Kasumi-1 (cell line): Measurements from ENCODE around the gene AIF1.

Experiments
- DNase-seq, 2 experiments: peaks; one replicate each; lab custom pipeline; 2025; lab: John Stamatoyannopoulos, UW

AIF1 gene

DNA sequence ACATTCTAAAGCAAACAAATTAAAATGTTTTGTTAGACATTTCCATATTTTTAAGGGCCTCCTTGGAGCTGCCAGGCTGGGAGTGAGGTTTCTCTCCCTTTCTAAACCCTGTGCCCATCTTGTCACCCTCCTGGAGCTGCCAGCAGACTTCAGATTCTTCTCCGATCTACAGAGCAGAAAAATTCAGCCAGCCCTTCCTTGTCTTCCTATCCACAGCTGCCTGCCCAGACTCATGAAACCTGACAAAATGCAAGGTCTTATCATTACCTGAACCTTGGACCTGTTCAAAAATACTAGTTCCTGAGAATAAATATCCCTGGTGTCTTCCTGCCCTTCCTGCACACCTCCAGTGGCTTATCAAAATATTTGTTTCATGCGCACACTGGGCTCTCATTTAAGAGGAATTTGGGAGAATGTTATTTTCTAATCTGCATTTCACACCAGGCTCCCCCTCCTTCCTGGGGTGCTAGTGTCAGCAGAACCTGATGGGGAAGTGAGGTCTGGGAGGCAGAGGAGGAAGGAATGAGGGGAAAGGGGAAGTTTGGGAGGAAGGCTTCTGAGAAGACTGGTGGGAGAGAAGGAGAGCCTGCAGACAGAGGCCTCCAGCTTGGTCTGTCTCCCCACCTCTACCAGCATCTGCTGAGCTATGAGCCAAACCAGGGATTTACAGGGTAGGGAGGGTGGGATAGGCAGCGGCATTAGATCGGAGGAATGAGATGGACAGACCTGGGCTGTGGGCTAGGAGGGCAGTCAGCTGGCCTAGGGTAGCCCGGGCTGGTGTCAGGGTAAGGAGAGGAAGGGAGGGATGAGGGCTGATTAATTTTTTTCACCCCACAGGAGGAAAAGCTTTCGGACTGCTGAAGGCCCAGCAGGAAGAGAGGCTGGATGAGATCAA, at the start of gene AIF1:
TSS of gene AIF1 (plus strand) at position 551 of the 895 bp plus-strand sequence. CDS start at position 647, 96 bp downstream.
- DNase-seq: peak; percentile 73 to 82

DNA sequence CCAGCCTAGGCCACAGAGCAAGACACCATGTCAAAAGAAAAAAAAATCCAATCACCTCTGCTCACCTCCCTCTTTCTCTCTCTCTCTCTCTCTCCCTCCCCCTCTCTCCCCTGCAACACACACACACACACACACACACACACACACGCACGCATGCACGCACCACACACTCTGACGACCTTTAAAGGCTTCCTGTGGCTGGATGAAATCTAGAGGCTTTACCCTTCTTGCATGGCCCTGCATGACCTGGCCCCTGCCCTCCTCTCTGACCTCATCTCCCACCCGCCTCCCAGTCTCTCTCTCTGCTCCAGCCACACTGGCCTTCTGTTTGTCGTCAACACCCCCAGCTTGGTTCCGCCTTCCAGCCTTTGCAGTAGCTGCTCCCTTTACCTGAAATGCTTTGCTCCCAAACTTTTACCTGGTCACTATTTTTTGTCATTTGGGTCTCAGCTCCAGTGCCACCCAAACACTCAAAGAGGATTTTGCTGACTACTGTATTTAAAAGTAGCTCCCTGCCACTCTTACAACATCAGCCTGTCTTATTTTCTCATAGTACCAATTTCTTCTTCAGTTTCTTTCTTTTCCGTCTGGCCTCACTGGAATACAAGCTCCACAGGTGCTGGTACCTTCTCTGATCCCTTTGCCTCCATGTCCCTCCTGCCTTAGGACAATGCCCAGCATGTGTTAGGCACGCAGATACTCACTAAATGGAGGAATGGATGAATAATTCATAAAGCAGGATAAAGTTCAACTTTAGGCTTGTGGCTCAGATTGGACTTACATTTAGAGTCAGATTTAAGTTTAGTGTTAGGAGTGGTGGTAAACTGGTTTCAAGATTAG, 47.3 kb upstream of the AIF1 start:
- no peak for DNase-seq

DNA sequence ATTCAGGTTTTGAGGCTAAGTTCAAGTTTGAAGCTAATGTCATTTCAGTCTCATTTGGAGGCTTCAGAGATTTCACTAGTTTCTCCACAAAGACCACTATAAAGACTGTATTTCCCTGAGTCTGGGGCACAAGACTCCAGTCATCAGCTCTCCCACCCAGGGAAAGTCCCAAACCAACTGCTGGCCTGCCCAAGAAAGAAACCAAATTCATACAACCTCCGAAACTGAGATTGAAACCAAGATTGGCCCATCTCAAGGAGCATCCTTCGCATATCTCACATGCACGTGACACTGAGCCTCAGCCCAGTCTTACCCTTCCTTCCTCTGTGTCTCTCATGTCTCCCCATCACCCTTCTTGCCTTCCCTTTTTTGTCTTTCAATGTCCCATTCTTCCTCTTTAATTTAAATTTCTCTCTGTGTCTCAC, 46.5 kb upstream of the AIF1 start:
- no peak for DNase-seq

DNA sequence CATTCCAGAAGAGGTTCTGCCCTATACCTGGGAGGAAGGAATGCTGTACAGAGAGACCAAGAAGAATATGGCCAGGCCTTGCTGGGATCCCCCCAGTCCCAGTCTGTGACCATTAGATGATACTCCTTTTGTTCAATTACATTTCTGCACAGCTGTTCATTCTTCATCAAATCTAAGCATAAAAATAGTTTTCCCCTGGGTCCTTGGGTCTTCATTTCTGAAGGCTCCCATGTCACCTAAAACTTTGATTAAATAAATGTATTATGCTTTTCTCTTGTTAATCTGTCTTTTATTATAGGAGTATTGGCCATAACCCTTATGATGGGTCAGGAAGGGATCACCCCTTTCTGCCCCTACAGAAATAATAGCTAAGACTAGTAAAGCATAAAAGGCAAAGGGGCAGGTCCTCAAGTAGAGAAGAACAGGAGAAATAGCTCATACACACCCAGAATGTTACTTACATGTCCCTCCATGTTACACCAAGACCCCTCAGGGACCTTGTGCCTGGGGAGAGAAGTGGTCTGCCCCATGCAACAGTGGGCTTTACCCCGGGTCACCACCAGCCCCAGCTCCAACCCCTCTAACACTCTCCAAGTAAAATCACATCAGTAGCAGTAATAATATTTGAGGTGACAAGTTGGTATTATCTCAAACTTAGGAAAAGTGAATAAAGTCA, 45.0 kb upstream of the AIF1 start:
- DNase-seq: no peak

DNA sequence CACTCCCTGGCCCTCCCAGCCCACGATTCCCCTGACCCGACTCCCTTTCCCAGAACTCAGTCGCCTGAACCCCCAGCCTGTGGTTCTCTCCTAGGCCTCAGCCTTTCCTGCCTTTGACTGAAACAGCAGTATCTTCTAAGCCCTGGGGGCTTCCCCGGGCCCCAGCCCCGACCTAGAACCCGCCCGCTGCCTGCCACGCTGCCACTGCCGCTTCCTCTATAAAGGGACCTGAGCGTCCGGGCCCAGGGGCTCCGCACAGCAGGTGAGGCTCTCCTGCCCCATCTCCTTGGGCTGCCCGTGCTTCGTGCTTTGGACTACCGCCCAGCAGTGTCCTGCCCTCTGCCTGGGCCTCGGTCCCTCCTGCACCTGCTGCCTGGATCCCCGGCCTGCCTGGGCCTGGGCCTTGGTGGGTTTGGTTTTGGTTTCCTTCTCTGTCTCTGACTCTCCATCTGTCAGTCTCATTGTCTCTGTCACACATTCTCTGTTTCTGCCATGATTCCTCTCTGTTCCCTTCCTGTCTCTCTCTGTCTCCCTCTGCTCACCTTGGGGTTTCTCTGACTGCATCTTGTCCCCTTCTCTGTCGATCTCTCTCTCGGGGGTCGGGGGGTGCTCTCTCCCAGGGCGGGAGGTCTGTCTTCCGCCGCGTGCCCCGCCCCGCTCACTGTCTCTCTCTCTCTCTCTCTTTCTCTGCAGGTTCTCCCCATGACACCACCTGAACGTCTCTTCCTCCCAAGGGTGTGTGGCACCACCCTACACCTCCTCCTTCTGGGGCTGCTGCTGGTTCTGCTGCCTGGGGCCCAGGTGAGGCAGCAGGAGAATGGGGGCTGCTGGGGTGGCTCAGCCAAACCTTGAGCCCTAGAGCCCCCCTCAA, 42.8 kb upstream of the AIF1 start, which contains the start of gene LTA:
TSS of gene LTA (plus strand) at position 249 of the 871 bp plus-strand sequence. CDS start at position 703, 454 bp downstream.
- DNase-seq: no peak

DNA sequence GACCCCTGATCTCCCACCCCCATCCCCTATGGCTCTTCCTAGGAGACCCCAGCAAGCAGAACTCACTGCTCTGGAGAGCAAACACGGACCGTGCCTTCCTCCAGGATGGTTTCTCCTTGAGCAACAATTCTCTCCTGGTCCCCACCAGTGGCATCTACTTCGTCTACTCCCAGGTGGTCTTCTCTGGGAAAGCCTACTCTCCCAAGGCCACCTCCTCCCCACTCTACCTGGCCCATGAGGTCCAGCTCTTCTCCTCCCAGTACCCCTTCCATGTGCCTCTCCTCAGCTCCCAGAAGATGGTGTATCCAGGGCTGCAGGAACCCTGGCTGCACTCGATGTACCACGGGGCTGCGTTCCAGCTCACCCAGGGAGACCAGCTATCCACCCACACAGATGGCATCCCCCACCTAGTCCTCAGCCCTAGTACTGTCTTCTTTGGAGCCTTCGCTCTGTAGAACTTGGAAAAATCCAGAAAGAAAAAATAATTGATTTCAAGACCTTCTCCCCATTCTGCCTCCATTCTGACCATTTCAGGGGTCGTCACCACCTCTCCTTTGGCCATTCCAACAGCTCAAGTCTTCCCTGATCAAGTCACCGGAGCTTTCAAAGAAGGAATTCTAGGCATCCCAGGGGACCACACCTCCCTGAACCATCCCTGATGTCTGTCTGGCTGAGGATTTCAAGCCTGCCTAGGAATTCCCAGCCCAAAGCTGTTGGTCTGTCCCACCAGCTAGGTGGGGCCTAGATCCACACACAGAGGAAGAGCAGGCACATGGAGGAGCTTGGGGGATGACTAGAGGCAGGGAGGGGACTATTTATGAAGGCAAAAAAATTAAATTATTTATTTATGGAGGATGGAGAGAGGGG, 41.6 kb upstream of the AIF1 start:
- DNase-seq: no peak

DNA sequence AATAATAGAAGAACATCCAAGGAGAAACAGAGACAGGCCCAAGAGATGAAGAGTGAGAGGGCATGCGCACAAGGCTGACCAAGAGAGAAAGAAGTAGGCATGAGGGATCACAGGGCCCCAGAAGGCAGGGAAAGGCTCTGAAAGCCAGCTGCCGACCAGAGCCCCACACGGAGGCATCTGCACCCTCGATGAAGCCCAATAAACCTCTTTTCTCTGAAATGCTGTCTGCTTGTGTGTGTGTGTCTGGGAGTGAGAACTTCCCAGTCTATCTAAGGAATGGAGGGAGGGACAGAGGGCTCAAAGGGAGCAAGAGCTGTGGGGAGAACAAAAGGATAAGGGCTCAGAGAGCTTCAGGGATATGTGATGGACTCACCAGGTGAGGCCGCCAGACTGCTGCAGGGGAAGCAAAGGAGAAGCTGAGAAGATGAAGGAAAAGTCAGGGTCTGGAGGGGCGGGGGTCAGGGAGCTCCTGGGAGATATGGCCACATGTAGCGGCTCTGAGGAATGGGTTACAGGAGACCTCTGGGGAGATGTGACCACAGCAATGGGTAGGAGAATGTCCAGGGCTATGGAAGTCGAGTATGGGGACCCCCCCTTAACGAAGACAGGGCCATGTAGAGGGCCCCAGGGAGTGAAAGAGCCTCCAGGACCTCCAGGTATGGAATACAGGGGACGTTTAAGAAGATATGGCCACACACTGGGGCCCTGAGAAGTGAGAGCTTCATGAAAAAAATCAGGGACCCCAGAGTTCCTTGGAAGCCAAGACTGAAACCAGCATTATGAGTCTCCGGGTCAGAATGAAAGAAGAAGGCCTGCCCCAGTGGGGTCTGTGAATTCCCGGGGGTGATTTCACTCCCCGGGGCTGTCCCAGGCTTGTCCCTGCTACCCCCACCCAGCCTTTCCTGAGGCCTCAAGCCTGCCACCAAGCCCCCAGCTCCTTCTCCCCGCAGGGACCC, 40.6 kb upstream of the AIF1 start:
- DNase-seq: no peak

DNA sequence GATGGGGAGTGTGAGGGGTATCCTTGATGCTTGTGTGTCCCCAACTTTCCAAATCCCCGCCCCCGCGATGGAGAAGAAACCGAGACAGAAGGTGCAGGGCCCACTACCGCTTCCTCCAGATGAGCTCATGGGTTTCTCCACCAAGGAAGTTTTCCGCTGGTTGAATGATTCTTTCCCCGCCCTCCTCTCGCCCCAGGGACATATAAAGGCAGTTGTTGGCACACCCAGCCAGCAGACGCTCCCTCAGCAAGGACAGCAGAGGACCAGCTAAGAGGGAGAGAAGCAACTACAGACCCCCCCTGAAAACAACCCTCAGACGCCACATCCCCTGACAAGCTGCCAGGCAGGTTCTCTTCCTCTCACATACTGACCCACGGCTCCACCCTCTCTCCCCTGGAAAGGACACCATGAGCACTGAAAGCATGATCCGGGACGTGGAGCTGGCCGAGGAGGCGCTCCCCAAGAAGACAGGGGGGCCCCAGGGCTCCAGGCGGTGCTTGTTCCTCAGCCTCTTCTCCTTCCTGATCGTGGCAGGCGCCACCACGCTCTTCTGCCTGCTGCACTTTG, 39.6 kb upstream of the AIF1 start, which contains the start of gene TNF:
TSS of gene TNF (plus strand) at position 231 of the 567 bp plus-strand sequence. CDS start at position 408, 177 bp downstream.
- DNase-seq: peak; percentile 59 to 63

DNA sequence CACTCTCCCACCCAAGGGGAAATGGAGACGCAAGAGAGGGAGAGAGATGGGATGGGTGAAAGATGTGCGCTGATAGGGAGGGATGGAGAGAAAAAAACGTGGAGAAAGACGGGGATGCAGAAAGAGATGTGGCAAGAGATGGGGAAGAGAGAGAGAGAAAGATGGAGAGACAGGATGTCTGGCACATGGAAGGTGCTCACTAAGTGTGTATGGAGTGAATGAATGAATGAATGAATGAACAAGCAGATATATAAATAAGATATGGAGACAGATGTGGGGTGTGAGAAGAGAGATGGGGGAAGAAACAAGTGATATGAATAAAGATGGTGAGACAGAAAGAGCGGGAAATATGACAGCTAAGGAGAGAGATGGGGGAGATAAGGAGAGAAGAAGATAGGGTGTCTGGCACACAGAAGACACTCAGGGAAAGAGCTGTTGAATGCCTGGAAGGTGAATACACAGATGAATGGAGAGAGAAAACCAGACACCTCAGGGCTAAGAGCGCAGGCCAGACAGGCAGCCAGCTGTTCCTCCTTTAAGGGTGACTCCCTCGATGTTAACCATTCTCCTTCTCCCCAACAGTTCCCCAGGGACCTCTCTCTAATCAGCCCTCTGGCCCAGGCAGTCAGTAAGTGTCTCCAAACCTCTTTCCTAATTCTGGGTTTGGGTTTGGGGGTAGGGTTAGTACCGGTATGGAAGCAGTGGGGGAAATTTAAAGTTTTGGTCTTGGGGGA, 38.9 kb upstream of the AIF1 start:
- DNase-seq: no peak

DNA sequence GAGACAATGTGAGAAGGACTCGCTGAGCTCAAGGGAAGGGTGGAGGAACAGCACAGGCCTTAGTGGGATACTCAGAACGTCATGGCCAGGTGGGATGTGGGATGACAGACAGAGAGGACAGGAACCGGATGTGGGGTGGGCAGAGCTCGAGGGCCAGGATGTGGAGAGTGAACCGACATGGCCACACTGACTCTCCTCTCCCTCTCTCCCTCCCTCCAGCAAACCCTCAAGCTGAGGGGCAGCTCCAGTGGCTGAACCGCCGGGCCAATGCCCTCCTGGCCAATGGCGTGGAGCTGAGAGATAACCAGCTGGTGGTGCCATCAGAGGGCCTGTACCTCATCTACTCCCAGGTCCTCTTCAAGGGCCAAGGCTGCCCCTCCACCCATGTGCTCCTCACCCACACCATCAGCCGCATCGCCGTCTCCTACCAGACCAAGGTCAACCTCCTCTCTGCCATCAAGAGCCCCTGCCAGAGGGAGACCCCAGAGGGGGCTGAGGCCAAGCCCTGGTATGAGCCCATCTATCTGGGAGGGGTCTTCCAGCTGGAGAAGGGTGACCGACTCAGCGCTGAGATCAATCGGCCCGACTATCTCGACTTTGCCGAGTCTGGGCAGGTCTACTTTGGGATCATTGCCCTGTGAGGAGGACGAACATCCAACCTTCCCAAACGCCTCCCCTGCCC, 38.0 kb upstream of the AIF1 start:
- DNase-seq: no peak

DNA sequence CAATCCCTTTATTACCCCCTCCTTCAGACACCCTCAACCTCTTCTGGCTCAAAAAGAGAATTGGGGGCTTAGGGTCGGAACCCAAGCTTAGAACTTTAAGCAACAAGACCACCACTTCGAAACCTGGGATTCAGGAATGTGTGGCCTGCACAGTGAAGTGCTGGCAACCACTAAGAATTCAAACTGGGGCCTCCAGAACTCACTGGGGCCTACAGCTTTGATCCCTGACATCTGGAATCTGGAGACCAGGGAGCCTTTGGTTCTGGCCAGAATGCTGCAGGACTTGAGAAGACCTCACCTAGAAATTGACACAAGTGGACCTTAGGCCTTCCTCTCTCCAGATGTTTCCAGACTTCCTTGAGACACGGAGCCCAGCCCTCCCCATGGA, 37.5 kb upstream of the AIF1 start:
- DNase-seq: no peak

DNA sequence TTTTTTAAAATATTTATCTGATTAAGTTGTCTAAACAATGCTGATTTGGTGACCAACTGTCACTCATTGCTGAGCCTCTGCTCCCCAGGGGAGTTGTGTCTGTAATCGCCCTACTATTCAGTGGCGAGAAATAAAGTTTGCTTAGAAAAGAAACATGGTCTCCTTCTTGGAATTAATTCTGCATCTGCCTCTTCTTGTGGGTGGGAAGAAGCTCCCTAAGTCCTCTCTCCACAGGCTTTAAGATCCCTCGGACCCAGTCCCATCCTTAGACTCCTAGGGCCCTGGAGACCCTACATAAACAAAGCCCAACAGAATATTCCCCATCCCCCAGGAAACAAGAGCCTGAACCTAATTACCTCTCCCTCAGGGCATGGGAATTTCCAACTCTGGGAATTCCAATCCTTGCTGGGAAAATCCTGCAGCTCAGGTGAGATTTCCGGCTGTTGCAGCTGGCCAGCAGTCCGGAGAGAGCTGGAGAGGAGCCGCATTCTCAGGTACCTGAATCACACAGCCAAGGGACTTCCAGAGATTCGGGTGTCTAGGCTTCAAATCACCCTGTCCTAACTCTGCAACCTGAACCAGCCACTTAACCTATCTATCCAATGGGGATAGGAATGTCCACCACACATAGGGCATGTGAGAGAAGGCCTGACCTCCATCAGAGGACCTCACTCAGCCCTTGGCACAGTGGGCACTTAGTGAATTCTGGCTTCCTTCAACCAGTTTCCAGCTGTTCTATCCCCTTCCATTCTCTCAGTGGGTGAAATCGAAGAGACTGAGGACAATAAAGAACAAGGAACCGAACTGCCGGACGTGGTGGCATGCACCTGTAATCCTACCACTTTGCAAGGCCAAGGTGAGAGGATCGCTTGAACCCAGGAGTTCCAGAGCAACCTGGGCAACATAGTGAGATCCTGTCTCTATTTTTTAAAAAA, 36.6 kb upstream of the AIF1 start:
- DNase-seq: no peak

DNA sequence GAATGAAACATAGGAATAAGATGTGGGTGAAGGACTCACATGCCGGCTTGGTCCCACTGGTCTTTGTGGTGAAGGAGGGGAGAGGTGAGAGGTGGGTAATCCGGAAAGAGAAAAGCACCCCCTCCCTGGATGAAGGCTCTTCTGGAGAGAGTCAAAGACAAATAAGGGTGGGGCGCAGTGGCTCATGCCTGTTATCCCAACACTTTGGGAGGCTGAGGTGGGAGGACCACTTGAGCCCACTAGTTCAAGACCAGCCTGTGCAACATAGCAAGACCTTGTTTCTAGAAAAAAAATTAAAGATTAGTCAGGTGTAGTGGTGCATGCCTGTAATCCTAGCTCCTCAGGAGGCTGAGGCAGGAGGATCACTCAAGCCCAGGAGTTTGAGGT, 35.9 kb upstream of the AIF1 start:
- DNase-seq: no peak

DNA sequence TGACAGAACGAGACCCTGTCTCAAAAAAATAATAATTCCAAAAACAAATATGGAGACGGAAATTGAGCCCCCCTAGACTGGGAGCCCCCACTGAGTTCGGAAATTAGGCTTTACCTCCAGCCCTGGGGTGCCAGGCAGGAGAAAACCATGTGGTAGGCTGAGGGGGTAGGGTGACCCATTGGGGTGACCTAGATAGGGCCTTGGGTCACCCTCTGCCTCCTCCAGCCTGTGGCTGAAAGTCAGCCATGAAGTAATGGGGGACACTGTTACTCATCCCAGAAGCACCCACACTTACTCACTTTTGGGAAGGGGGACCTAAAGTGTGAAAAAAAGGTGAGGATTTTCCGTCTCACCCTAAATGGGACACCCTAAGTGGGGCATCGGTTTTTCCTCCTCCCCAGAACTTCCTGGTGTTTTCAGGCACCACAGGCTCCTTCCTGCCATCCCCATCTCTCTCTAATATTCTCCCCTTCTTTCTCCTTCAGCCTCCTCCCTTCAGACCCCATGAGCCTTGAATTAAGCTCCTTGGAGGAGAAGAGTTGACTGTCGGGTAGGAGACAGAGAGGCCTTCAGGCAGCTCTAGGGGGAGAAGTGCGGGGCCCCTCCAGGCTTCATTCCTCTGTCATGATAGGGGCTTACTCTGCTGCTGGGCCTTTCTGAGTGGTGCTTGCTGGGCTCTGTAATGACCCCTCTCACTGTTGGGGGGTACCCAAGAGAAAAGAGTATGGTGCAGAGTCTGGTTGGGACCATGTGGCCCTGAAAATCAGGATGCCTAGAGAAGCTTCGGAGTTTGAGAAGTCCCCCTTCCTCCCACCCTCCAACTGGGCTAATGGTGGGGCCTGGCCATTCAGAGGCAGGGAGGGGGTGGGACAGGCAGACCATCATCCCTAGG, 35.2 kb upstream of the AIF1 start:
- DNase-seq: no peak

DNA sequence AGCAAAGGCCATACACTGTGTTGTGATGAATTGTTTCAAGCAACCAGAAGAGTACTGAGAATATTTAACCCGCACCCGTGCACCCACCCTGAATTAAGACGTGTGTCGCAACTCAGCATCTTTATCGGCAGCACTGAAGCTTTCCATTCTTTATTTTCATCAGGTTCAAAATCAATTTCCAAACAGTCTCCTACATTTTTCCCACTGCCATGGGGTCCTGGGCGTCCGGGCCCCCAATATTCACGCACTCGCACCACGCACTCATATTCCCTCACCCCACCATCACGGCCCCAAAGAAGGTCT, 34.6 kb upstream of the AIF1 start:
- DNase-seq: no peak
